H1 (cell line): Measurements from ENCODE around the gene FAM171A1. TPM values are rescaled to one million over a fixed set of nuclear protein-coding genes. Genes with fewer than 3 reads are reported as not detected.

Source experiments
- CTCF ChIA-PET: fragments of 300-600 bp; sonication (Branson Sonifier 250); formaldehyde crosslinking; loops from one replicate; lab custom pipeline; 2021; ENCODE audit not compliant: partially characterized antibody; lab: Charles Lee
- POLR2A ChIA-PET: fragments of 300-600 bp; sonication (Branson Sonifier 250); formaldehyde crosslinking; loops from one replicate; lab custom pipeline; 2021; ENCODE audit warnings: inconsistent platforms; ENCODE audit not compliant: partially characterized antibody; lab: Charles Lee
- DNase-seq, 2 experiments: peaks; one replicate each; pipeline versions ENCODE4 v3.0.0 to v3.0.0-alpha.2; 2010 to 2022; ENCODE audit warnings: low spot score in 2 of 2, low read depth in 1 of 2, mixed read lengths in 1 of 2
- FAIRE-seq: peaks from 2 replicates; lab custom pipeline; 2011; peaks lifted over from hg19 to GRCh38; lab: Jason Lieb, UNC
- H2AFZ ChIP-seq: 2 replicates; pipeline ENCODE4 v1.8.1; 2012; ENCODE audit warnings: low read length, inconsistent platforms
- H2AK5ac ChIP-seq: 2 replicates; pipeline ENCODE4 v1.6.1; 2013; ENCODE audit warnings: low read depth, low read length
- H2BK120ac ChIP-seq: replicated peaks from 2 replicates; pipeline ENCODE3; 2013; ENCODE audit warnings: low read depth, low read length, inconsistent platforms
- H2BK12ac ChIP-seq: 2 replicates; pipeline ENCODE4 v1.6.1; 2013; ENCODE audit warnings: low read depth, low read length
- H2BK15ac ChIP-seq: 2 replicates; pipeline ENCODE4 v1.6.1; 2013; ENCODE audit warnings: low read length
- H2BK20ac ChIP-seq: 2 replicates; pipeline ENCODE4 v1.6.1; 2013; ENCODE audit warnings: low read length
- H2BK5ac ChIP-seq: 2 replicates; pipeline ENCODE4 v1.6.1; 2013; ENCODE audit warnings: low read depth, low read length
- H3K14ac ChIP-seq: 2 replicates; pipeline ENCODE4 v1.6.1; 2013; ENCODE audit warnings: inconsistent platforms; ENCODE audit not compliant: insufficient read length
- H3K18ac ChIP-seq: 2 replicates; pipeline ENCODE4 v1.6.1; 2013; ENCODE audit warnings: low read length; ENCODE audit errors: extremely low read depth
- H3K23ac ChIP-seq: 2 replicates; pipeline ENCODE4 v1.6.1; 2013; ENCODE audit warnings: inconsistent platforms; ENCODE audit not compliant: insufficient read length
- H3K23me2 ChIP-seq: 2 replicates; pipeline ENCODE4 v1.6.1; 2013; ENCODE audit warnings: low read depth, low read length
- H3K27ac ChIP-seq: 2 replicates; pipeline ENCODE4 v1.6.1; 2011; ENCODE audit warnings: low read depth, low read length, inconsistent platforms
- H3K27me3 ChIP-seq, 4 experiments: replicated peaks in 1 of 4; 1 replicate in 1 of 4; 2 replicates in 3 of 4; pipeline versions ENCODE4 v1.6.1 to v1.8.1; 2011 to 2013; ENCODE audit warnings: low read length in 3 of 4, mild to moderate bottlenecking in 3 of 4, inconsistent platforms in 2 of 4, mixed read lengths in 2 of 4, moderate library complexity in 1 of 4; ENCODE audit not compliant: control insufficient read depth in 3 of 4, insufficient read depth in 3 of 4; ENCODE audit errors: extremely low read depth in 1 of 4
- H3K36me3 ChIP-seq, 4 experiments: 2 replicates each; pipeline versions ENCODE4 v1.6.1 to v1.8.1; 2011 to 2013; ENCODE audit warnings: mild to moderate bottlenecking in 4 of 4, low read length in 3 of 4, moderate library complexity in 2 of 4, control low read depth in 1 of 4, inconsistent platforms in 1 of 4; ENCODE audit not compliant: insufficient read depth in 4 of 4, control insufficient read depth in 2 of 4
- H3K4ac ChIP-seq: replicated peaks from 2 replicates; pipeline ENCODE3; 2013; ENCODE audit warnings: low read length, low read depth, mixed read lengths, inconsistent platforms; ENCODE audit not compliant: insufficient read length
- H3K4me1 ChIP-seq, 4 experiments: replicated peaks in 1 of 4; 1 replicate in 1 of 4; 2 replicates in 3 of 4; pipeline versions ENCODE4 v1.6.1 to v1.8.1; 2011 to 2013; ENCODE audit warnings: low read length in 3 of 4, inconsistent platforms in 2 of 4, mixed read lengths in 1 of 4; ENCODE audit not compliant: insufficient read depth in 4 of 4, control insufficient read depth in 3 of 4
- H3K4me2 ChIP-seq, 2 experiments: 2 replicates each; pipeline versions ENCODE4 v1.6.1 to v1.8.1; 2011 to 2013; ENCODE audit warnings: low read depth in 2 of 2, low read length in 2 of 2, control low read depth in 1 of 2, inconsistent platforms in 1 of 2, mild to moderate bottlenecking in 1 of 2; ENCODE audit not compliant: insufficient read depth in 1 of 2
- H3K4me3 ChIP-seq, 4 experiments: fragments of 200-600, 300-600 bp in 1 of 4; sonication (generic), shearing (Covaris generic), sonication (Bioruptor Twin) in 1 of 4; 2 replicates each; pipeline versions ENCODE4 v1.5.1 to v1.8.1; 2011 to 2016; ENCODE audit warnings: low read length in 4 of 4, low read depth in 3 of 4, control low read depth in 2 of 4, inconsistent platforms in 2 of 4, mild to moderate bottlenecking in 2 of 4, mixed read lengths in 1 of 4, moderate library complexity in 1 of 4; ENCODE audit not compliant: insufficient read depth in 2 of 4; ENCODE audit errors: extremely low read depth in 1 of 4
- H3K56ac ChIP-seq: replicated peaks from 2 replicates; pipeline ENCODE3; 2013; ENCODE audit warnings: low read depth, mild to moderate bottlenecking, mixed read lengths, low read length, inconsistent platforms; ENCODE audit not compliant: insufficient read length
- H3K79me1 ChIP-seq: 2 replicates; pipeline ENCODE4 v1.6.1; 2013; ENCODE audit warnings: low read depth, low read length, control low read depth
- H3K79me2 ChIP-seq, 2 experiments: 2 replicates each; pipeline versions ENCODE4 v1.6.1 to v1.8.1; 2012 to 2013; ENCODE audit warnings: low read length in 2 of 2, mild to moderate bottlenecking in 2 of 2, inconsistent platforms in 1 of 2; ENCODE audit not compliant: insufficient read depth in 2 of 2, control insufficient read depth in 1 of 2
- H3K9ac ChIP-seq, 4 experiments: replicated peaks in 1 of 4; 1 replicate in 1 of 4; 2 replicates in 3 of 4; pipeline versions ENCODE4 v1.6.1 to v1.8.1; 2011 to 2013; ENCODE audit warnings: low read depth in 3 of 4, low read length in 3 of 4, control low read depth in 2 of 4, mild to moderate bottlenecking in 2 of 4, moderate library complexity in 2 of 4, inconsistent platforms in 1 of 4; ENCODE audit errors: extremely low read depth in 1 of 4
- H3K9me3 ChIP-seq, 2 experiments: 2 replicates each; pipeline versions ENCODE4 v1.6.1 to v1.8.1; 2012 to 2013; ENCODE audit warnings: mild to moderate bottlenecking in 2 of 2, moderate library complexity in 2 of 2, control low read depth in 1 of 2, inconsistent platforms in 1 of 2, low read depth in 1 of 2, low read length in 1 of 2, mixed read lengths in 1 of 2; ENCODE audit not compliant: insufficient read depth in 2 of 2
- H4K20me1 ChIP-seq, 2 experiments: replicated peaks in 1 of 2; 2 replicates each; pipeline versions ENCODE3 to v1.8.1; 2011 to 2013; ENCODE audit warnings: inconsistent platforms in 2 of 2, low read length in 2 of 2, mild to moderate bottlenecking in 1 of 2; ENCODE audit not compliant: insufficient read depth in 2 of 2, control insufficient read depth in 1 of 2
- H4K5ac ChIP-seq: 2 replicates; pipeline ENCODE4 v1.6.1; 2013; ENCODE audit warnings: low read length, low read depth, mixed read lengths, inconsistent platforms; ENCODE audit not compliant: insufficient read length
- H4K8ac ChIP-seq: 2 replicates; pipeline ENCODE4 v1.8.0; 2013; ENCODE audit warnings: mild to moderate bottlenecking, moderate library complexity, low read length, inconsistent platforms; ENCODE audit not compliant: insufficient read depth; ENCODE audit errors: extremely low read depth
- H4K91ac ChIP-seq: replicated peaks from 2 replicates; pipeline ENCODE3; 2013; ENCODE audit warnings: low read length, mixed read lengths, inconsistent platforms; ENCODE audit not compliant: insufficient read length
- ASH2L ChIP-seq: fragments of 200-600, 300-600 bp; sonication (generic); IDR thresholded peaks from one replicate; pipeline ENCODE4 v1.7.1; 2017; ENCODE audit warnings: low read length
- BRCA1 ChIP-seq: IDR thresholded peaks from 2 replicates; pipeline ENCODE4 v1.6.1; 2012; ENCODE audit warnings: low read depth, low read length, improper control_type of control experiment
- E2F6 ChIP-seq: IDR thresholded peaks from 2 replicates; pipeline ENCODE4 v1.6.1; 2012; ENCODE audit warnings: inconsistent platforms
- KDM1A ChIP-seq: fragments of 200-600, 300-600 bp; sonication (generic); IDR thresholded peaks from 2 replicates; pipeline ENCODE4 v1.7.1; 2016; ENCODE audit warnings: mild to moderate bottlenecking, low read length, borderline replicate concordance
- SP1 ChIP-seq: IDR thresholded peaks from 2 replicates; pipeline ENCODE4 v1.6.1; 2011; ENCODE audit warnings: low read depth, low read length
- TBP ChIP-seq: IDR thresholded peaks from 2 replicates; pipeline ENCODE4 v1.6.1; 2011; ENCODE audit warnings: low read depth, low read length, improper control_type of control experiment
- WGBS, 2 experiments: shearing (Covaris generic) in 1 of 2; methylation state at CpG; one replicate each; pipeline versions ENCODE4 v1.1.6 to v1.1.7; 2013 to 2015; ENCODE audit warnings: low lambda C conversion rate in 2 of 2, mixed read lengths in 2 of 2, inconsistent platforms in 1 of 2, low coverage in 1 of 2, missing lambda C conversion rate in 1 of 2; ENCODE audit not compliant: insufficient replicate concordance in 2 of 2, insufficient coverage in 1 of 2, insufficient read length in 1 of 2; ENCODE audit errors: extremely low coverage in 1 of 2, missing lambda C conversion rate in 1 of 2; 5-methylcytosine and 5-hydroxymethylcytosine counted together
- polyA plus RNA-seq, 7 experiments: library from polyadenylated mRNA; depleted of rRNA in 3 of 7; stranded (reverse) in 5 of 7; unstranded in 2 of 7; fragments of >200 nt in 5 of 7; fragments of 200-250 nt in 2 of 7; gene quantifications; 1 replicate in 5 of 7; 2 replicates in 1 of 7; 4 replicates in 1 of 7; pipeline versions ENCODE4 v1.2.1 to v1.2.3, GENCODE V29; 2011 to 2013; ENCODE audit warnings: missing spikeins in 2 of 7, mixed read lengths in 2 of 7
- total RNA-seq: library from RNA; stranded (reverse); fragmentation: NEBNext Ultra II Directional; extraction: Animal tissue kit (Norgen Biotek cat#: 25700); gene quantifications from 2 replicates; pipeline ENCODE4 v1.2.1, GENCODE V29; 2021

The FAM171A1 gene
- total and polyA plus RNA-seq, 2 of the 8 experiments (the other 6 are each of a cell fraction or from before 2014, with no cell fraction given), result 26.6 to 42.1 TPM

GRCh38 chr10:15324113-15324512 lies 47.0 kb downstream of the FAM171A1 start:
- H3K9ac ChIP-seq, result no peak overlapping the region
- H3K27ac ChIP-seq, result no peak overlapping the region
- no peak overlapping the region for H3K4ac ChIP-seq
- H4K91ac ChIP-seq, result no peak overlapping the region
- no peak overlapping the region for H2AK5ac ChIP-seq
- H2BK5ac ChIP-seq, result no peak overlapping the region
- no peaks in the 10 kb centered on the region for H3K36me3 ChIP-seq
- DNase-seq, result no peak
- peaks cover 0 to under 1% (median 0%) of the 10 kb centered on the region in 4 experiments; a peak in 1 of 7 replicates for H3K4me1 ChIP-seq
- peaks cover 3% of the 10 kb centered on the region; the same call in 1 of the 2 replicates for H3K79me1 ChIP-seq
- H3K23me2 ChIP-seq, result no peaks in the 10 kb centered on the region
- no peak overlapping the region for H2BK20ac ChIP-seq
- peaks cover 0 to 7% of the 10 kb centered on the region in 2 experiments; a peak in 1 of 4 replicates for H3K79me2 ChIP-seq
- POLR2A ChIA-PET, result no interaction called here
- no peaks in the 10 kb centered on the region for H4K20me1 ChIP-seq
- H2BK12ac ChIP-seq, result no peak overlapping the region
- no peak overlapping the region for H2BK15ac ChIP-seq
- H3K9me3 ChIP-seq, result no peaks in the 10 kb centered on the region
- H4K8ac ChIP-seq, result no peak overlapping the region
- no peak overlapping the region for H3K56ac ChIP-seq
- no peak overlapping the region for H3K23ac ChIP-seq
- H3K27me3 ChIP-seq, result no peaks in the 10 kb centered on the region
- H2AFZ ChIP-seq, result no peak overlapping the region
- no peak overlapping the region for H3K4me2 ChIP-seq
- H3K4me3 ChIP-seq, result no peak overlapping the region
- no peak overlapping the region for H3K18ac ChIP-seq
- CTCF ChIA-PET, result interaction anchor here (1.4 to 1.7 kb wide), 3 partner anchors 9 to 23 kb away, joined by 4 to 6 read pairs (median 5); no protein-coding TSS in a partner anchor
- no peak overlapping the region for H2BK120ac ChIP-seq
- 82% methylated on average over 8 of the region's 8 CpGs; no CpG with 5 or more reads in 1 of the 2 experiments for WGBS, 2 experiments
- no peak overlapping the region for H4K5ac ChIP-seq
- FAIRE-seq, result no peak
- no peak overlapping the region for H3K14ac ChIP-seq
- TF ChIP-seq SP1 (no peak), KDM1A (no peak), TBP (no peak), E2F6 (no peak), ASH2L (no peak), BRCA1 (no peak)
